ENCODE data around the gene ZNF280C.

GRCh38 chrX:130228871-130229270 is 39.8 kb downstream of the ZNF280C start:
- TF ChIP-seq, protein P1, sequence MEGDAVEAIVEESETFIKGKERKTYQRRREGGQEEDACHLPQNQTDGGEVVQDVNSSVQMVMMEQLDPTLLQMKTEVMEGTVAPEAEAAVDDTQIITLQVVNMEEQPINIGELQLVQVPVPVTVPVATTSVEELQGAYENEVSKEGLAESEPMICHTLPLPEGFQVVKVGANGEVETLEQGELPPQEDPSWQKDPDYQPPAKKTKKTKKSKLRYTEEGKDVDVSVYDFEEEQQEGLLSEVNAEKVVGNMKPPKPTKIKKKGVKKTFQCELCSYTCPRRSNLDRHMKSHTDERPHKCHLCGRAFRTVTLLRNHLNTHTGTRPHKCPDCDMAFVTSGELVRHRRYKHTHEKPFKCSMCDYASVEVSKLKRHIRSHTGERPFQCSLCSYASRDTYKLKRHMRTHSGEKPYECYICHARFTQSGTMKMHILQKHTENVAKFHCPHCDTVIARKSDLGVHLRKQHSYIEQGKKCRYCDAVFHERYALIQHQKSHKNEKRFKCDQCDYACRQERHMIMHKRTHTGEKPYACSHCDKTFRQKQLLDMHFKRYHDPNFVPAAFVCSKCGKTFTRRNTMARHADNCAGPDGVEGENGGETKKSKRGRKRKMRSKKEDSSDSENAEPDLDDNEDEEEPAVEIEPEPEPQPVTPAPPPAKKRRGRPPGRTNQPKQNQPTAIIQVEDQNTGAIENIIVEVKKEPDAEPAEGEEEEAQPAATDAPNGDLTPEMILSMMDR (conservative IDR thresholded peaks at IDR 0.05 in 1 of 2, IDR thresholded peaks at IDR 0.05 in 1 of 2; ENCODE audit: extremely low read depth in 1 of 2, insufficient read depth in 1 of 2, low read depth in 1 of 2, low read length in 2 of 2), result no peak
- no peak for TF ChIP-seq EZH2 (IDR thresholded peaks at IDR 0.05; ENCODE audit: borderline replicate concordance, low read length)

All from mammary epithelial cell (primary cell).